GM19467 (cell line): Measurements from ENCODE around the gene CGB8.
A peak's percentile ranks its signal among the peaks of the same experiment; 100 is the strongest.
"Not testable (repeated sequence)": the region's sequence is repeated elsewhere in the genome, so short reads cannot be mapped to it uniquely, and the experiment has no call there.

ENCODE experiments used
- ATAC-seq: cut with Tn5 transposase; IDR thresholded peaks from one replicate; pipeline ENCODE4 v1.9.1; 2021; ENCODE audit warnings: mild to moderate bottlenecking, moderate library complexity; ENCODE audit not compliant: unreplicated experiment

The CGB8 gene

DNA sequence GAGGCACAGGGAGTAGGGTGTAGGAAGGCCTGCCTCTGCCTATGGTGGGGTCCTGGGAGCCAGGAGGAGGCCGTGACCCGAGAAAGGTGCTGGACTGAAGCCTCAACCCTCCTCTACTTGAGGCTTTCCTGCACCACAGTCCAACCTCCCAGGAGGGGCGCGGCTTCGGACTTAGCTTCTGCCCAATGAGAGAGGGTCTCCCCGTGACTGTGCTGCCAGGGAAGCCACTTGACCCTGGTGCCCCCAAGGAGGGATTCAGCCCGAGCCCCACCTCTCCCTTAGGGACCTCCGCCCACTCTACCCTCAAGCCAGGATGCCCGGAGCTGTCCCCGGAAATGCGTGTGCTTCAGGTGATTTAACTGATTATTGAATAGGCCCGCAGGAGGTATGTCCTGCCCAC is at the start of gene CGB8:
TSS of gene CGB8 (minus strand) at position 101 of the 400 bp plus-strand sequence. CDS start 372 bp downstream, outside the sequence.
- ATAC-seq, result not testable (repeated sequence)

GRCh38 chr19:49097453-49098288 is 48.8 kb upstream of the CGB8 start:
- no peak for ATAC-seq

- ATAC-seq, result no peak
Measured at GRCh38 chr19:49094505-49095482, 45.9 kb upstream of the CGB8 start.

- no peak for ATAC-seq
Measured at GRCh38 chr19:49092686-49093085, 43.8 kb upstream of the CGB8 start.

DNA sequence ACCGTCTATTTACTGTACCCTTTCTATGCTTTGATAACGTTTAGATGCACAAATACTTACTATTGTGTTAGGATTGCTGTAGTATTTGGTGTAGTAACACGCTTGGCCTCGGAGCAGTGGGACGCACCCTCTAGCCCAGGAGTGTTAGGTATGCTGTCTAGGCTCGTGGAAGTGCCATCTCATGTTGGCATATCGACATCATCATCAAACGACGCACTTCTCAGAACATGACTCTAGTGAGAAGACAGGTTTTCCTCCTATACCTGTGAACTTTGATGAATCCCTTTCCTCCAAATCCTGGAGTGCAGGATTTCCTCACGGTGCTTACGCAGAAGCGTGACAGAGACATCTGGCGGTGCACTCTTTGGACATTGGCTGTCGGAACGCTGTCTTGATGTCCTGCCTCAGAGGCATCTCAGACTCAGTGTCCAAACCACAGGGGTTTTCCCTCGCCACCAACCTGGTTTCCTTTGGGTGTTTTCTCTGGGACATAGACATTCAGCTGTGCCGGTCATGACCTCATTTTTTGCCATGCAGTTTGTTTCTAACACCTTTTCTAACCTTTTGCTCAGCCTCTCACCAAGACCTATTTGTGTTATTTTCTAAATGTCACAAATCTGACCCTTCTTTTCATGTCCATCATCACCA is 42.6 kb upstream of the CGB8 start:
- no peak for ATAC-seq

DNA sequence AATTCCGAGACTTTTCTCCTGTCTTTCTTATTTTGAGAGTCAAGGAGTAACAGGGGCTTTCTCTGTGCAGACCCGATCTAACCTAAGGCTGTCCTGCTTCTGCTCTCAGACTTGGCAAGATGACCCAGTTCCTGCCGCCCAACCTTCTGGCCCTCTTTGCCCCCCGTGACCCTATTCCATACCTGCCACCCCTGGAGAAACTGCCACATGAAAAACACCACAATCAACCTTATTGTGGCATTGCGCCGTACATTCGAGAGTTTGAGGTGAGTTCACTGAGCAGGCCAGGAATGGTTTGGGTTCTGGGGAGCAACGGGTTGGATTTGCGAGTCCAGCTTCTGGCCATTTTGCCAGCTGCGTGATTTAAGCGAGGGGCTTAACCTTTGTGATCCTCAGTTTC is 37.4 kb upstream of the CGB8 start:
- no peak for ATAC-seq

DNA sequence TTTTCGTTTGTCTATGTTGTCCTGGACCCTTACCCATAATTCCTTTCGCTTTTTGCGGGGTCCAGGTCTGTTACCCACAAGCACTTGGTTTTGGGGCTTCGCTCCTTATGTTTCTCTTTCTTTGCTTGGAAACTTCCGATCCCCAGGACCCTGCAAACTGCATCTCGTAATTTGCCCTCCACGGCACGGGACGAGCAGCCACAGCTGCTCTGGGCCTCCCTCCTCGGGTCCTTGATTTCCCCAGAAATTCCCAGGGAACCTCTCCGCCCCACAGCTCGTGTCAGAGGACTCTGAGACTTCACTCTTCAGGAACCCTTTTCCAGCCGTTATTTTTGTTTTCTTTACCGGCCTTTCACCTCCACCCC is 36.9 kb upstream of the CGB8 start:
- ATAC-seq, result no peak

- ATAC-seq, result peak; percentile 86
Measured at GRCh38 chr19:49085020-49085867, 36.3 kb upstream of the CGB8 start, which contains the start of gene SNRNP70. Gene SNRNP70, plus strand, starts transcription at chr19:49085451. Its CDS starts 964 bp downstream, at chr19:49086415.

DNA sequence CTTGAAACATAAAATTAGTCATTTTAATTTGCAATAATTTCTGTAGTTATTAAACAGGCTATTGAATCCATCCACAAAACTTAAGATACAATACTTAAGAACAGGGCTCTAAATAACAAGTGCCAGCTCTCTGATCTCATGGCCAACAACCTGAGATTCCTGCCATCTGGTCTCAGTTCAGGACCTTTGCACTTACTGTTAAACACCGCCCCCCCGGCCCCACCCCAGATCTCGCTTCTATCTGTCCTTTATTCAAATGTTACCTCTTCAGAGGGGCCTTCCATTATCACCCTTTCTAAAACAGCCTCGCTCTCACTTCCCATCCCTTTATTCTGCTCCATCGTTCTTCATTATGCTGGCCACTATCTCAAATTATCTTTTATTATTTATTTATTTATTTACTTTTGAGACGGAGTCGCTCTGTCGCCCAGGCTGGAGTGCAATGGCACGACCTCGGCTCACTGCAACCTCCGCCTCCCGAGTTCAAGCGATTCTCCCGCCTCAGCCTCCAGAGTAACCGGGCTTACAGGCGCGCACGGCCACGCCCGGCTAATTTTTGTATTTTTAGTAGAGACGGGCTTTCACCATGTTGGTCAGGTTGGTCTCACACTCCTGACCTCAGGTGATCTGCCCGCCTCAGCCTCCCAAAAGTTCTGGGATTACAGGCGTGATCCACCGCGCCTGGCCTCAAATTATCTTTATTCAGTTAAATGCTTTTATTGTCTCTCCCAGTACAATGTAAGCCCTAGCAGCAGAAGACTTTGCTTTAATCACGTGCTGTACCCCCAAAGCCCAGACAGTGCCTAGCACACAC is 35.5 kb upstream of the CGB8 start:
- ATAC-seq, result no peak

GRCh38 chr19:49081273-49081672 is 32.4 kb upstream of the CGB8 start:
- no peak for ATAC-seq

DNA sequence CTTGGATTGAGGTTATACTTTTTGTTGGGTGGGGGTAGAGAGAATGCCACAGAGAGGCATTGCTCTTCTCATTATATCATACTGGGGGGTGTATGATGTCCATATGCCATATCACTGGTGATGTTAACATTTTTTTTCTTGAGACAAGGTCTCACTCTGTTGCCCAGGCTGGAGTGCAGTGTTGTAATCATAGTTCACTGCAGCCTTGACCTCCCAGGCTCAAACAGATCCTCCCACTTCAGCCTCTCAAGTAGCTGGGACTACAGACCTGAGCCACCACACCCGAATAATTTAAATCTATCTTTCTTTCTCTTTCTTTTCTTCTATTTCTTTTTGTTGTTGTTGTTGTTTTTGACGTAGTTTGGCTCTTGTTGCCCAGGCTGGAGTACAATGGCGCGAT is 31.5 kb upstream of the CGB8 start:
- no peak for ATAC-seq

GRCh38 chr19:49074869-49075268 is 26.0 kb upstream of the CGB8 start:
- not testable (repeated sequence) for ATAC-seq

- no peak for ATAC-seq
Measured at GRCh38 chr19:49073514-49074378, 24.8 kb upstream of the CGB8 start.

DNA sequence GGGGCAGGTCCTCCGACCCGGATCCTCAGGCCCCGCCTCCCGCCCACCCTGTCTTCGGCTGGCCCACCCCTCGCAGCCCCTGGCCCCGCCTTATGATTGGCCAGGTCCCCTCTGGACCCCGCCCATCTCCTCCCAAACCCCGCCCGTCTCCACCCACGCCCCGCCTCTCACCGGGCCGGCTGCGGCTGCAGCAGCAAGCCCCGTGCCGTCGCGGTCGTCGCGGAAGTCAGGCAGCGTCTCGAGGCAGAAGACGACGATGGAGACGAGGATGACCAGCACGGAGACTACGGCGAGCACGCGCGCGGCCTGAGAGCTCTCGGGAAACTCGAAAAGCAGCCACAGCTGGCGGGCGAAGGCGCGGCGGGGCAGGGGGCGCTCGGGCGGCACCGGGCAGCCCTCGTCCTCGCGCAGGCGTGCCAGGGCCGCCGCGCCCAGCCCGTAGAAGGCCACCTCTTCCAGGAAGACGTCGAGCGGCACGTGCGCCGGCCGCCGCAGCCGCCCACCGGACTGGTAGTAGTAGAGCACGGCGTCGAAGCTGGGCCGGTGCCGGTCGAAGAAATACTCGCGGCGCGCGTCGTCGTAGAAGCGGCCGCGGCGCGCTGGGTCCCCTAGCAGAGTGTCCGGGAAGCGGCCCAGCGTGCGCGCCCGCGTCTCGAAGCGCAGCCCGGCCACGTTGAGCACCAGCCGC is 23.1 kb upstream of the CGB8 start:
- ATAC-seq, result no peak

- no peak for ATAC-seq
Measured at GRCh38 chr19:49070416-49070815, 21.5 kb upstream of the CGB8 start.

DNA sequence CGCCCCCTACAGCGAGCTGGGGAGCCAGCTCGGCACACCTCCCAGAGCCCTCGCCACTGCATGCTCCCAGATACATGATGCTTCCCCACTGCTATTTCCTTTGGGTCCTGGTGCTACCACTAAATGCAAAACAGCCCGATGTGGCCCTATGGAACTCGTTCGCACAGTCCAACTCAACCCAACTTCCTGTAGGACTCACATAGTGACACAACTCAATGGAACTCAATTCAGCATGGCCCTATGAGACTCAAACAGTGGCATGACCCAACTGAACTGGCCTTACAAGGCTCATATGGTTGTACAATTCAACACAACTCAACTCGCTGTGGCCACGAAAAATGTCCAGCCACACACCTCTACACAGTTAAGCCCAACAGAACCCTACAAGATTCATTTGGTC is 20.1 kb upstream of the CGB8 start:
- no peak for ATAC-seq

DNA sequence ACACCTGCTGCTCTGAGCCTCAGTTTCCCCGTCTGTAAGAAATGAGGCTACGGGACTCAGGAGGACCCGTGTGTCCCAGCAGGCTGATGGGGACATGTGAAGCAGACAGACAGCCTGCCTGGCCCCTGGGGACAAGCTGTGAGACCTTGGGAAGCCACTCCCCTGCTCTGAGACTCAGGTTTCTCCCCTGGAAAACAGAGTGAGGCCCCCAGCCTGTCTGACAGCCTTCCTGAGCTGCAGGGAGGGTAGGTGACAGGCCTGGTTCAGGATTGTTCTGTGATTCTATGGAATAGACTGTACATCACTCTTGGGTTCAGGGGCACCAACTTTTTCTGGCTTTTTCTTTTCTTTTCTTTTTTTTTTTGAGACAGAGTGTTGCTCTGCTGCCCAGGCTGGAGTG is 18.6 kb upstream of the CGB8 start:
- no peak for ATAC-seq
